Anterior cingulate cortex (tissue), 58 donors: ENCODE measurements around the gene MST1R.
"Not testable (repeated sequence)": the region's sequence is repeated elsewhere in the genome, so short reads cannot be mapped to it uniquely, and the experiment has no call there.

Experiments
- DNase-seq, 58 donors: peaks; one replicate each; lab custom pipeline; 2025; lab: John Stamatoyannopoulos, UW

The MST1R gene

GRCh38 chr3:49912881-49913281 is 9.2 kb upstream of the MST1R start:
- DNase-seq, result peak in 17 of 58 donors; percentile 13 to 59 (median 27)

DNA sequence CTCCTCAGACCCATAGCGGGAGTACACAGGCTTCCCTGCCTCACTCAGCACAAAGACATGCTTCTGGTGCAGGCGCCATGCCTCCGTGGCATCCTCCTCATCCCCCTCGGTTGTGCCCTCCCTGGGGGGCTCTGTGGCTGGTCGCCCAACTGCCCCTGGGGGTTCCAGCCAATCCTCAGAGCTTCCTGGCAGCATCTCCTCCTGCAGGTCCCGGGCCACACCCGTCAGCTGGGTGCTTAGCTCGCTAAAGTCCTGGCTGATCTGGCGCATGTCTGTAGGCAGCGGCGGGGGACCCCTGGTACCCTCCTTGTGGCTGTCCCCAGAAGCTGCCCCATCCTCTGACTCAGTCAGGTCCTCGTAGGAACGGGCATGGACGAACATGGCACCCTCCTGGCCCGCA is 7.9 kb upstream of the MST1R start:
- no peak for DNase-seq

- DNase-seq, result no peak
Observed at GRCh38 chr3:49911124-49911420, 7.4 kb upstream of the MST1R start.

DNA sequence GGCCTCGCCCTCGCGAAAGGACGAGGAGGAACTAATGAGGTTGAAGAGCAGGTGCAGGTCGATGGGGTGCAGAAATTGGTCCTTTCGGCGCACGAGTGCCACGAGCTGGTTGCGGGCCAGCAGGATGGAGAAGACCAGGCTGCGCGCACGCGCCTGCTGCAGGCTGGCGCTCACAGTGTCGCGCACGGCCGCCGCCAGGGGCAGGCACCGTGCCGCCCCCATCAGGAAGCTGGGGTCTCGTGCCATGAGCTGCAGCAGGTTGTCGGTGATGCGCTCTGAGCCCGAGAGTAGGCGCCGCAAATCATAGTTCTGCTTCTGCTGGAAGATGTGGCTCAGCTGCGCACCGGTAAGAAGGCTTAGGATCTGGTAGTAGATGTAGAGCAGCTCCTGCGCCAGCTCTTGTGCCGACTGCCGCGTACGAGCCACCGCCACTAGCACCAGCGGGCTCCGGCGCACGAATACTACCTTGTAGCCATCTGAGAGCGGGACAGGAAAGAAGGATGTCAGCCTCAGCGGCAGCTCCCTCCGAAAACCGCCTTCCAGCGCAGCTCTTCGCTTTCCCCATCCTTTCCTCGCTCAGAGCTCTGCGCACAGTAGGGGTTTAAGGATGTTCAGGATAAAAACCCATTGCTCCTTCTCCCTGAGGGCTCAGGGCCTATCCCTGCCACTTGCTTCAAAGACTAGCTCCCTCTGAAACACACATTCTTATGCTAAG is 6.9 kb upstream of the MST1R start:
- no peak for DNase-seq

DNA sequence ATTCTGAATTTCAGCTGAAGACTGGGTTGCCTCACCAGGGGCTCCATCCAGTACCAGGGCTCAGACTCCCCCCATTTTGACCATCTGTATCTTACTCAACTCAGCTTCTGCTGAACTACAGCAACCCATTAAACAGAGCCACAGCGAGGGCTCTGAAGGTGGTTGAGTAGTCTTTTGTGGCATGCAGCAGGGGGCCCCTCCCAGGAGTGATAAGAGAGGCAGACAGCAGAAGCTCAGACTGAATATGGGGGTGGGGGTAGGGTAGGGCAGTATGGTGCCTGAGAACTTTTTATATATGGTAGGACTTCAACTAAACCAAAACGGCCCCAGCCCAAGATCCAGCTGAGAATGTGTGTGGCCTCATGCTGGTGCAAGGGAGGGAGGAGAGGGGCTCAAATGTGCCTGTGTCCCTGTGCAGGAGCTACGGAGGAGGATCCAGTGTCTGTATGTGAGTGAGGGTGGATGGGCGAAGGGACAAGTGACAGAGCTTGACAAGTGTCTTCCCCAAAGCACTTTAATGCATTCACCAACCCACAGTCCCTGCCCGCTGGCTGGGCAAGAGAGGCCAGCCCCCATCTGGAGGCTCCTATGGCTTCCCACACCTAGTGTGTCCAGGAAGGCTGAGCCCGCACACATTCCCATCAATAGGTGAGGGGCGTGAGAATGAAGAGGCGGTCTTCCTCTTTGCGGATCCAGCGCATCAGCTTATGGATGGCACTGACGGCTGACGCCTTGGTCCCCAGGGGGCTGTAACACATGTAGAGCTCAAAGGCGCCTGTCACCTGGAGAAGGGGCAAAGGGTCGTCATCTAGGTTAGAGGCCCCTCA is 4.9 kb upstream of the MST1R start:
- DNase-seq, result no peak

DNA sequence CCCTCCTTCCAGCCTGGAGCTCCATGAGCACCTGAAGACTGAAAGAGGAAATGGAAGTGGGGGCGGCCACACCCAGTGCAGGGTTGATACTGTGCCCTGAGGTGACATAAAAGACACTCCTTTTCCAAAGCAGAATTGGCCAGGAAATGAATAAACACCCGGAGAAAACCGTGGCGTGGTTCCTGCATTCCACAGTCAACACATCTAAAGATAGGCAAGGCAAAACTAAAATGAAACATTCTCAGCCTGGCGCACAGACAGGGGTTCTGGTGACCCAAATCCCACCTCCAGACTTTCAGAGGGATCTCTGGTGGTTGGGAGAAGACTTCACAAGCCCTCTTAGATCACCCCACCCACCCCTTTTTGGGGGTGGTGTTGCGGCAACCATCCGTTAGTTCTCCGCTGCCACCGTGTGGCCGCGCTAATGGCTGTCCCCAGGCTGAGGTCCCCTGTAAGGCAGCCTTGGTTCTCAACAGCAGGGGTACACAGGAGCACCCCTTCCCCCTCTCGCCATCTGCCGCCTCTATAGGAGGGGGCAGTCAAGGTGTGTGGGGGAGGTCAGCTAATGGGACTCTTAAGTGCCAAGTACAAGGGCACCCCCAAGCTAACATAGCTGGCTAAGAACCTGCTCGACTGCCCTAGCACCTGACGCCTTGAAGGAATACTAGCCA is 2.5 kb upstream of the MST1R start:
- DNase-seq, result peak in 36 of 58 donors; percentile 13 to 72 (median 28)

- not testable (repeated sequence) for DNase-seq
Observed at GRCh38 chr3:49904448-49904847, 775 bp upstream of the MST1R start.

DNA sequence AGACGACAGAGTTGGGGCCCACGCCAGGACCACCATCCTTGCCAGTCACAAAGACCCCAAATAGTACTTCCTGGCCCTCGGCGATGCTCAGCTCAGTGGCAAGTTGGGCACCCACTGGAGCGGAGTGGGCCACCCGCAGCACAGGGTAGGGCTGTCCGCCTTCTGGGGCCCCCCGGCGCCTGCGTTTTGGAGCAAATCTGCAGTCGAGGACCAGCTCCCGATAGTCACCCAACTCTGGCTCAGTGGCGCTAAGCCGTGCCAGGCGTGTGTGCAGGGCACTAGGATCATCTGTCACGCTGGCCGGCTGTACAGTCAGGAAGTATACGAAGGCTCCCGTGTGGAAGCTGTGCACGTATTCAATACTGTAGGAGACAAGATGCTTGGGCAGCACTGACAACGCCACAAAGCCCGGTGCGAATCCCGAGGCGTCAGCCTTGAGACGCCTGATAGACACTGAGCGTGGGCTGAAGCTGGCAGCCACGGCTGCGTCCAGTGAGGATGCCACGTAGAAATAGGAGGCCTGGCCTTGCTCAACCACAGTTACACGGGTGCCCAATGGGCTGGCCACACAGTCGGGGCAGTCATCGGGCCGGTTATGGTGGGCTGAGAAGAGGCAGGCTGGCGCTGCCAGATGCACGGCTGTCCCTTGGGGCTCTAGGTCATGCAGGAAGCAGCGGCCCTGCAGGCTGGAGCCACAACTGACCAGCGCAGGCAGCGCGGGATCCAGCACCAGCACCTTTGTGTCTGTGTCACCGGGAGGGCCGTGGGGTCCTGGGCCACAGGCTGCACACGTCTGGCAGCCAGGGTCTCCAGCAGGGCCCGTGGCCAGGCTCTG is 945 bp downstream of the MST1R start:
- no peak for DNase-seq

GRCh38 chr3:49901366-49902339 is 2.0 kb downstream of the MST1R start:
- peak in 5 of 58 donors; percentile 14 to 32 (median 18) for DNase-seq

DNA sequence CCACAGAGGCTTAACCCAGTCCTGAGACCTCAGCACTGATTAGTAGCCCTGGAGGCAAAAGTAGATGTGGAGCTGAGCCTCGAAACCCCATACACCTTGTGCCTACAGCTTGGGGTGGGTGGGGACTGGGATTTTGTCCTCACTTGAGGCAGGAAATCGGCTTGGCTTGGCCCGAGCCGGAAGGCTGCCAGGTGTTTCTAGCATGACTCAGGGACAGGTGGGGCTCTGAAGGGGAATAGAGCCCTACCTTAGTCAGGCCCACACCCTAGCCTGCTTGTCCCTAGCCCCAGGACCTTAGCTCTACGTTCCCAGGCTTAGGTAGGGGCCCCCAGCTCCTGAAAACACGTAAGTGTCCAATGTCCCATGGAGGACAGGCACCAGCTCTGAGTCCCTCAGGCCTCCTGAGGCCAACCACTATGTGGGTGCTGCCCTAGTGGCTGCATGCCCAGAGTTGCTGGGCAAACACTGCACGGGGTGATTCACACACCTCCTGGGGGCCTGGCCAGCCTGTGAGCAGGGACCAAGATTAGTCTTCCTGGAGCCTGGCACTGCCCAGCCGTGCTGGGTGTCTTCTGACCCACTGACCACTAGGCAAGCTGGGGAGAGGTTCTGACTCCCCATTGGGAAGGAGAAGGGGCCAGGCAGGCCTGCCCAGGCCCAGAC is 3.1 kb downstream of the MST1R start:
- DNase-seq, result no peak

- DNase-seq, result peak in 3 of 58 donors; percentile 7 to 27 (median 26)
Observed at GRCh38 chr3:49899815-49900214, 3.9 kb downstream of the MST1R start.

DNA sequence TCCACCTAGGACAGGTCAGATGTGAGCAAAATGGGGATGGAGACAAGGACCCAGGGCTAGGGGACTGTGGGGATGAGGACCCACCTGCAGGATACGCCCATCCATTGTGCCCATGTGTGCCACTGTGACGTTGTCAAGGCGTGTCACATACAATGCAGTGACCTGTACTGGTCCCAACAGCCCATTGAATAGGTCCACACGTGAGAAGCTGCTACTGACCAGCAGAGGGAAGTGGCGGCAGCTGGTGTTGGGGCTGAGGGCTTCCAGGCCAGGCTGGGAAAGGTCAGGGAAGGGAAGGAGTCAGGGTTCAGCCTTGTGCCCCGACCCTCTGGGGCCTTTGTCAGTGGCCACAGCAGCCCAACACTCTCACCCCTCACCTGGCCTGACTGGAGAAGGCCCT is 4.7 kb downstream of the MST1R start:
- no peak for DNase-seq

DNA sequence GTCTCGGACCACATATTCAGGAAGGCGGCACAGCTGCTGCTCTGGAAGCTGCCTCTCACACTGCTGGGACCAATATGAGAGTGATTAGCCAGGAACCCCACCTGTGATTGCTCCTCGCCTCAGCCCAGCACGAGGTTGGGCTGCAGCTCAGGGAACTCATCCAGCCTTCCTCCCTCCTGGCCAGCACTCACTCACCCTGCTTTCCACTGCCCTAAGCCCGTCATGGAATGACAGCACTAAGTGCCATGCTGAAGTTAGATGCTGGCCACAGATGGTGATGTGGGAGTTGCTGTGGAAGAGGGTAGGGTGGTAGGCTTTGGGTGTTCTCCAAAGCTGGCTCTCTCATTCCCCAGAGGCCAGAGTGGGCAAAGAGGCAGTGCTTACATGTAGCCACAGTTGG is 7.3 kb downstream of the MST1R start:
- peak in 12 of 58 donors; percentile 10 to 56 (median 34) for DNase-seq

GRCh38 chr3:49895791-49896190 is 7.9 kb downstream of the MST1R start:
- no peak for DNase-seq

GRCh38 chr3:49889296-49889695 is 14.4 kb downstream of the MST1R start:
- no peak for DNase-seq

GRCh38 chr3:49886922-49887265 is 16.8 kb downstream of the MST1R start:
- no peak for DNase-seq

DNA sequence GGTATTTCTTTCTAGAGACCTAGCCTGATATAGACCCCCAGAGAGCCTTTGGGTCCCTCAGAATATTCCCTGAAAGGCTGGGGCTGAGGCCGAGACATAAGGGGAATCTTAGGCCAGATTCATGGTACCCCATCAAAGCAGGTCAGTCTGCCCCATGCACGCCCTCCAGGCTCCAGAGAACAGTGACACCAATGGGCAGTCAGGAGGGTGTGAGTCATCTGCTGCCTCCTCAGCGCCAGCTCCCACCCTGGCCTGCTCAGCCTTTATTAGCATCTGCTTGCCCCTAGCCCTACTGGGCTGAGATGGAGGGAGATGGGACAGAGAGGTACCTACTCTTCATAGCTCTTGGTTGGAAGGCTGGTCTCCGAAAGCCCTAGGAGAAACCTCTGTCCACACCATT is 19.7 kb downstream of the MST1R start:
- no peak for DNase-seq

DNA sequence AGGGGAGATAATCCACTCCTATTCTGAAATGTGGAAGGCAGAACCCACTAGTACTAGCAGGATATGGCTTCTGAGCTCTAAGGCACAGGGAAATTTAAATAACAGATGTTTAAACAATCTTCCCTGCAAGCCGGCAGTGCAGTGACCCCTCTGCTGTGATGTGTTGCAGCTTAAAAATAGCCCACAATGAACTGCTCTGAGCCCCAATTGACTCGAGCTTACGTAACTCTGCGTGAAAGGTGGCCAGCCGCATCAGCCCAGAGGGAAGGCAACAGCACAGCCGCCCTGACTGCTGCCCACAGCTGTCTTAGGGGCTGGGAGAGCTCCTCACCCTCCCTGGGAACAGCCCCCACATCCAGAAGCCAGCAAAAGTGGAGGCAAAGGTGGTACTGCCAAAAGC is 21.5 kb downstream of the MST1R start:
- DNase-seq, result no peak
